ENCODE results near the gene PTF1A. TPM values are rescaled to one million over a fixed set of nuclear protein-coding genes. Genes with fewer than 3 reads are reported as not detected.
A peak's percentile ranks its signal among the peaks of the same experiment; 100 is the strongest.

Gene PTF1A
- total and polyA plus RNA-seq, 3 donors from 2014 or later: 4.9 to 5.1 (median 5.0) TPM

GRCh38 chr10:23172429-23173213 is 19.5 kb upstream of the PTF1A start:
- Histone ChIP-seq H3K9me3 (no peaks in the 10 kb centered on the region), H3K27ac (no peak overlapping the region), H3K4me3 (no peak overlapping the region), H3K36me3 (ENCODE audit: low read depth, missing control alignments) (no peaks in the 10 kb centered on the region), H3K4me1 (no peaks in the 10 kb centered on the region), H3K27me3 (no peaks in the 10 kb centered on the region)
- DNase-seq: no peak
- WGBS, 2 donors: 1 to 2% methylated on average over 19 to 33 of the region's 41 CpGs
- intact Hi-C loops (cut with DNase I; ENCODE audit: low total_unique reads): no loop called here
- TF ChIP-seq POLR2A (IDR thresholded peaks at IDR 0.05): no peak
- TF ChIP-seq CTCF (IDR thresholded peaks at IDR 0.05): no peak

- no peak overlapping the region for H3K27ac ChIP-seq
- H3K36me3 ChIP-seq (ENCODE audit: low read depth, missing control alignments): no peaks in the 10 kb centered on the region
- H3K4me1 ChIP-seq: no peaks in the 10 kb centered on the region
- H3K27me3 ChIP-seq: no peaks in the 10 kb centered on the region
- WGBS, 2 donors: 1% methylated on average over 32 to 82 of the region's 82 CpGs
- no peak for TF ChIP-seq POLR2A (IDR thresholded peaks at IDR 0.05)
- no peak for TF ChIP-seq CTCF (IDR thresholded peaks at IDR 0.05)
- DNase-seq: no peak
- H3K9me3 ChIP-seq: no peaks in the 10 kb centered on the region
- peak overlapping the region in 1 of 2 donors; percentile 36 for H3K4me3 ChIP-seq
- intact Hi-C loops (cut with DNase I; ENCODE audit: low total_unique reads): no loop called here
Measured at GRCh38 chr10:23173214-23174073, 18.7 kb upstream of the PTF1A start.

DNA sequence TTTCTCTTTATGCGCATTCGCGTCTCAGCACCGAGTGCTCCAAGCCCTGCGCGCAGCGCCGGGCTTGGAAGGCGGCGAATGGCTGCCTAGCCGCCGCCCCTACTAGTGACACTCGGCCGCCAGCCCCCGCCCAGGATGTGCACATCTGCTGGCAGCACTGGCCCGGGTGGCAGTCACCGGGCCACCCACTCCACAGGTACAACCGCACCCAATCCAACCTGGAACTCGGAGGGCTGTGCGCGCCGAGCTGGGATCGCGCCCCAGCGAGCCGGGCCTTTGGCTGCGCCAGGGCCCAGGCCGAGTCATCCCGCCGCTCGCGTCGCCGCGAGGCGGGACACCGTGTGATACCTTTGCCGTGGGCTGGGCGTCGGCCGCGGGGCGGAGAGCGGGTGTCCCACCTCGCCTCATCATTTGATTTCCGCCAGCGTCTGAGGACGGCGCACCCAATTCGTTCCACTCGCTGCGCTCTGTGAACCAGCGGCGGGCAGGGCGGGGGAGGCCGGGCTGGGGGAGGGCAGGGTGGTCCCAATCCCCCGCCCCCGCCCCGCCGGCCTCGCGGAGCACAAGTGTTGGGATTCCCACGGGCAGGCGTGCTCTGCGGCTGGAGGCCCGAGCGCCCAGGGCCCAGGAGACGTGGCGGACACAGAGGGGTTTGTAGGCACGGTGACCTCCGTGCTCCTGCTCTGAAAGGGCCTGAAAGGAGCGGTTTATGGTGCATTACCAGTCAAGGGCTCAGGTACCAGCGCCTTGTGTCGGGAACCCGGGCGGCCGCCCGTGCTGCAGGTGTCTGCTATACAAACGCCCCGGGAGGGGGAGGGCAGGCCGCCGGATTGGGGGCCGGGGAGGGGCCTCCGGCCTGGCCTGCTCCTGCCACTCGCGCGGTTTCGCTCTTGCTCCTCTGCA is 17.8 kb upstream of the PTF1A start:
- no peak for DNase-seq
- Histone ChIP-seq H3K4me3 (peak overlapping the region in 1 of 2 donors; percentile 36), H3K36me3 (ENCODE audit: low read depth, missing control alignments) (no peaks in the 10 kb centered on the region), H3K27ac (no peak overlapping the region), H3K27me3 (no peaks in the 10 kb centered on the region), H3K9me3 (no peaks in the 10 kb centered on the region), H3K4me1 (no peaks in the 10 kb centered on the region)
- intact Hi-C loops (cut with DNase I; ENCODE audit: low total_unique reads): no loop called here
- TF ChIP-seq POLR2A (IDR thresholded peaks at IDR 0.05): no peak
- no peak for TF ChIP-seq CTCF (IDR thresholded peaks at IDR 0.05)
- WGBS, 2 donors: 0 to 1% methylated on average over 1 to 78 of the region's 88 CpGs

DNA sequence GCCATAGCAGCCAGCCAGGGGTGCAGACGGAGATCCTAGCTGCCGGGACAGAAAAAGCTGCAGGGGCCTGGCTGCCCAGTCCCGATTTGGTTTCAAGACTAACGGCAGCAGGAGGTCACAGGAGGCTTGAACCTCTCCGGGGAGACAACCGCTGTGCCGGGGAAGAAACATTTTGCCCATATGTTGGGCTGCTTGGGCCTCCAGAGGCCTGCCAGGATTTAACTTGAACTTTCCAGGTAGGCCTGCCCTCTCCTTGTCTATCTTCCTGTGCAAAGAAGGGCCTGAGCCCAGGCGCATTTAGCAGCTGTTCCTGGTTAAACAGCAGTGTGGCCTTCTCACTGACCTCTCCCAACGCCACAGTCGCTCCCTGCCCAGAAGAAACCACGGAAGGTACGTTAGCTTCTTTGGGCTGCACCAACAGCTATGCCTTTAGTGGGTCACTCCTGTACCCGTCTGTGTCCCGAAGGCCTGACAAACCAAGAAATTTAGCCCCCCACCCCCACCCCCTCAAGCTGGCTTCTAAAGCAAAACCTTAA is 17.1 kb upstream of the PTF1A start:
- Histone ChIP-seq H3K4me3 (no peak overlapping the region), H3K9me3 (no peaks in the 10 kb centered on the region), H3K36me3 (ENCODE audit: low read depth, missing control alignments) (no peaks in the 10 kb centered on the region), H3K27ac (no peak overlapping the region), H3K27me3 (no peaks in the 10 kb centered on the region), H3K4me1 (no peaks in the 10 kb centered on the region)
- intact Hi-C loops (cut with DNase I; ENCODE audit: low total_unique reads): no loop called here
- 8 to 15% methylated on average over 8 to 14 of the region's 14 CpGs for WGBS, 2 donors
- no peak for DNase-seq
- TF ChIP-seq POLR2A (IDR thresholded peaks at IDR 0.05) (no peak), CTCF (IDR thresholded peaks at IDR 0.05) (no peak)

All from testis (tissue), 3 donors.